IPS-15b (cell line): Measurements from ENCODE around the gene CD300LF.

Experiments
- H3K27me3 ChIP-seq: one replicate; pipeline ENCODE4 v1.6.1; 2013; ENCODE audit warnings: low read length; ENCODE audit not compliant: control insufficient read depth, insufficient read depth
- H3K36me3 ChIP-seq: one replicate; pipeline ENCODE4 v1.6.1; 2013; ENCODE audit warnings: low read length; ENCODE audit not compliant: control insufficient read depth, insufficient read depth
- H3K4me1 ChIP-seq: one replicate; pipeline ENCODE4 v1.6.1; 2013; ENCODE audit warnings: mild to moderate bottlenecking, low read length; ENCODE audit not compliant: control insufficient read depth, insufficient read depth
- H3K4me3 ChIP-seq: one replicate; pipeline ENCODE4 v1.5.1; 2013; ENCODE audit warnings: low read depth, low read length
- H3K9ac ChIP-seq: one replicate; pipeline ENCODE4 v1.6.1; 2013; ENCODE audit warnings: low read depth, mild to moderate bottlenecking, low read length
- H3K9me3 ChIP-seq: one replicate; pipeline ENCODE4 v1.6.1; 2013; ENCODE audit warnings: mild to moderate bottlenecking, low read length; ENCODE audit not compliant: control insufficient read depth, insufficient read depth

The CD300LF gene

DNA sequence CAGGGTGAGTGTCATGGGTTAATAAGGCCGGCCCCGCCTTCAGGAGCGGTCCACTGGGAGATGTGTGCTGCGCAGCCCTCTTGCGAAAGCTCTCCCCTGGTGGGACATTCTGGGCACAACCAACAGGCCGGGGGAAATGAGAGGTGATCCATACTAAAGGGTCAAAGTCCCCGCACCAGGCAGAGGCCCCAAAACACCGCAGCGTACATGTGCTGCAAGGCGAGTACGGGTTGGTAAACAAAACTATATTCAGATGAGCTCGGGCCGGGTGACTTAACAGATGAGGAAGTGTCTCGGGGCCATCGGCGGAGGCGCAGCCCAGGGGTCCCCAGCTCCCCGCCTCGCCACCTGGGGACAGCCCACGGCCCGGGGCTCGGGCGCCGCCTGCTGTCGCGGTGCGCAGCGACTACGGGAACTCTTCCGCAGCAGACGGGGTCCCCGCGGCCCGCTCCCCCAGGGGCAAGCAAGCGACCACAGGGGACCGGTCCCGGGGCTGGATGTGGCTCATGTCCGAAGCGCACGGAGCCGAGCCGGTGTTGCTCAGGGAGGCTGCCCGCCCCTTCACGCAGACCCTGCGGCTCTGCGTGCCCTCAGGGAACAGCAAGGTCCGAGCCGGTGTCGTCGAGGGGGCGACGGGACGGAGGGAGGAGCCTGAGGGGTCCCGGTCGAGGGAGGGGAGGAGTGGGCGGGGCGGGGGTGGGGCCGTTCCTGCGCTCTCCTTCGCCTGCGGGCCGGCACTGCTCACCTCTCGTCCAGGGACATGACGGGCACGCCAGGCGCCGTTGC lies 24.0 kb upstream of the CD300LF start, which contains the start of gene RAB37:
RAB37 (plus strand) TSS at position 744 of the 786 bp plus-strand sequence; CDS start at position 761, 17 bp downstream.
- Histone ChIP-seq H3K27me3 (peaks cover 7% of the 10 kb centered on the region), H3K9me3 (no peaks in the 10 kb centered on the region), H3K4me3 (peak within 1 kb of the TSS; percentile 75), H3K4me1 (peaks cover 6% of the 10 kb centered on the region), H3K36me3 (no peaks in the 10 kb centered on the region), H3K9ac (no peak within 1 kb of the TSS)

DNA sequence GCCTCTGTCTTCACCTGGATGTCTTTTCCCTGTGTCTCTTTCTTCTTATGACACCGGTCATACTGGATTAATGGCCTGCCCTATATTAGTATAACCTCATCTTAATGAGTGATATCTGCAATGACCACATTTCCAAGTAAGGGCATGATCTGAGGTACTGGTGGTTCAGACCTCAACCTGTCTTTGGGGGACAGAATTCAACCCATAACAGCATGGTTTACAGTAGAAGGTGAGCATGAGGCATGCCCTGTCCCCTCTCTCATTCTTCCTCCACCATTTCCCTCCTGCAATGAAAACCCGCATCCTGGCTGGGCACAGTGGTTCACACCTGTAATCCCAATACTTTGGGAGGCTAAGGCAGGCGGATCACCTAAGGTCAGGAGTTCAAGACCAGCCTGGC lies 21.5 kb upstream of the CD300LF start:
- Histone ChIP-seq H3K27me3 (peaks cover 7% of the 10 kb centered on the region), H3K9ac (no peak overlapping the region)

DNA sequence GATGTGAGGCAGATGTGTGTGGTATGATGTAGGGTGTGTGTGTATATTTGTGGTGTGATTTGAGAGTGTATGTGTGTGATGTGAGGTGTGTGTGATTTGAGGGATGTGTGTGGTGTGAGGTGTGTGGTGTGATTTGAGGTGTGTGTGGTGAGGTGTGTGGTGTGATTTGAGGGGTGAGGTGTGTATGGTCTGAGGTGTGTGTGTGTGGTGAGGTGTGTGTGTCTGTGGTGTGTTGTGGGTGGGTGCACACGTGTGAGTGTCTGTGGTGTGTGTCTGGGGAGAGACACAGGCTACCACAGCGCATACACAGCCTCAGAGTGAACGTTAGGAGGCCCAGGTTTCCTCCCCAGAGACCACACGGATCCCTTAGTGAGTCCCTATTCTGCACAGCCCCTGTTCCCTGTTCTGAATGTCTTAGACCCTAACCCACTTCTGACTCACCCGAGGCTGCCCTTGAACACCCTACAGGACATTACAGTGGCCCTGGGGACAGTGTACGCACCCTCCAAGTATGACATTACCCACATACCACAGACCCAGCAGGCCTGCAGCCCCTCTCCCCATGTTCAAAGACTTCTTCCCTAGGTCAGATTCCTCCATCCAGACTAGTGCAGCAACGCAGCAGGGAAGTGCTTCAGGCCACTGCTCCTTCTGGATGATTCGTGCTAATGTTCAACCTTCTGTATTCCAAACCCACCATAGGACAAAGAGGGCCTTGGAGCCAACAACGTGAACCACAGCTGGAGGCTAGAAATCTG lies 20.8 kb upstream of the CD300LF start:
- H3K27me3 ChIP-seq = peaks cover 7% of the 10 kb centered on the region
- no peaks in the 10 kb centered on the region for H3K9me3 ChIP-seq
- peaks cover 6% of the 10 kb centered on the region for H3K4me1 ChIP-seq
- H3K36me3 ChIP-seq = no peaks in the 10 kb centered on the region
- H3K9ac ChIP-seq = no peak overlapping the region
- no peak overlapping the region for H3K4me3 ChIP-seq

More for the DNA sequence above, 21.5 kb upstream of the CD300LF start:
- H3K4me3 ChIP-seq = no peak overlapping the region
- H3K36me3 ChIP-seq = no peaks in the 10 kb centered on the region
- peaks cover 6% of the 10 kb centered on the region for H3K4me1 ChIP-seq
- H3K9me3 ChIP-seq = no peaks in the 10 kb centered on the region

DNA sequence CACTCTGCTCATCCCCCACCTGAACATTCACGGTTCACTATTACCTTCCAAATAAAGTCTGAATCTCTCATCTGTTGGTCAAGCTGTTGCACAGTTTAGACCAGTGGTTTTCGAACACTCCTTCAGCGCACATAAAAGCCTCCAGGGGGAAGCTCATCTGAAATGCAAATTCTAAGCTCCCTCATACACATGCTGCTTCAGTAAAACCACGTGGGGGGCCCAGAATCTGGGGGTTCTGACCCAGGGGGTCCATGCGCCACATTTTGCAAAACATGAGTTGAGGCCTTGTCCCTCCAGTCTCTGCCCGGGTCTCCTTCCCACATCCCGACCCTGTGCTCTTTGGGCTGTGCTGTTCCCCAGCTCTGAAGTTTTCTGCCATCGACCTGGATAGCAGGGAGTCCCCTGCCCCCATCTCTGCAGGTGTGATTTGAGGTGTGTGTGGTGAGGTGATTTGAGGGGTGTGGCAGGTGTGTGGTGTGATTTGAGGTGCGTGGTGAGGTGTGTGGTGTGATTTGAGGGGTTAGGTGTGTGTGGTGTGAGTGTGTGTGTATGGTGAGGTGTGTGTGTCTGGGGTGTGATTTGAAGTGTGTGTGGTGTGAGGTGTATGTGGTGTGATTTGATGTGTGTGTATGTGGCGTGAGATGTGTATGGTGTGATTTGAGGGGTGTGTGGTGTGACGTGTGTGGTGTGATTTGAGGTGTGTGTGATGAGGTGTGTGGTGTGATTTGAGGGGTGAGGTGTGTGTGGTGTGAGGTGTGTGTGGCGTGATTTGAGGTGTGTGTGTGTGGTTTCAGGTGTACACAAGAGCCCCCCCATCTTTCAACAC lies 19.5 kb upstream of the CD300LF start:
- no peak overlapping the region for H3K4me3 ChIP-seq
- no peaks in the 10 kb centered on the region for H3K9me3 ChIP-seq
- no peak overlapping the region for H3K9ac ChIP-seq
- H3K36me3 ChIP-seq = no peaks in the 10 kb centered on the region
- peaks cover 2% of the 10 kb centered on the region for H3K4me1 ChIP-seq
- peaks cover 7% of the 10 kb centered on the region for H3K27me3 ChIP-seq

DNA sequence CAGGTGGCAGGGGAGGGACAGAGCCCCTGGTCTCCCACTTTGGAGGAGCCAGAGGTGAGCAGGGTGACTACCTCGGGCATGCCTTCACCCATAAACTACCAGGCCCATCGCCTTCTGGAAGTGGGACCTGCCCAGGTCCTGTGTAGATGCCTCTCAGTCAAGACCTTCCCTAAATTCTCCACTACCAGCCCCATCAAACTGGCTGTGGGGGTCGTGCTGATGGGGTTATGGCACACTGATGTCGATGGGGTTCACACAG lies 18.6 kb upstream of the CD300LF start:
- H3K4me1 ChIP-seq = peaks cover 2% of the 10 kb centered on the region
- H3K27me3 ChIP-seq = peaks cover 7% of the 10 kb centered on the region
- H3K9ac ChIP-seq = no peak overlapping the region
- no peaks in the 10 kb centered on the region for H3K36me3 ChIP-seq
- no peak overlapping the region for H3K4me3 ChIP-seq
- no peaks in the 10 kb centered on the region for H3K9me3 ChIP-seq

DNA sequence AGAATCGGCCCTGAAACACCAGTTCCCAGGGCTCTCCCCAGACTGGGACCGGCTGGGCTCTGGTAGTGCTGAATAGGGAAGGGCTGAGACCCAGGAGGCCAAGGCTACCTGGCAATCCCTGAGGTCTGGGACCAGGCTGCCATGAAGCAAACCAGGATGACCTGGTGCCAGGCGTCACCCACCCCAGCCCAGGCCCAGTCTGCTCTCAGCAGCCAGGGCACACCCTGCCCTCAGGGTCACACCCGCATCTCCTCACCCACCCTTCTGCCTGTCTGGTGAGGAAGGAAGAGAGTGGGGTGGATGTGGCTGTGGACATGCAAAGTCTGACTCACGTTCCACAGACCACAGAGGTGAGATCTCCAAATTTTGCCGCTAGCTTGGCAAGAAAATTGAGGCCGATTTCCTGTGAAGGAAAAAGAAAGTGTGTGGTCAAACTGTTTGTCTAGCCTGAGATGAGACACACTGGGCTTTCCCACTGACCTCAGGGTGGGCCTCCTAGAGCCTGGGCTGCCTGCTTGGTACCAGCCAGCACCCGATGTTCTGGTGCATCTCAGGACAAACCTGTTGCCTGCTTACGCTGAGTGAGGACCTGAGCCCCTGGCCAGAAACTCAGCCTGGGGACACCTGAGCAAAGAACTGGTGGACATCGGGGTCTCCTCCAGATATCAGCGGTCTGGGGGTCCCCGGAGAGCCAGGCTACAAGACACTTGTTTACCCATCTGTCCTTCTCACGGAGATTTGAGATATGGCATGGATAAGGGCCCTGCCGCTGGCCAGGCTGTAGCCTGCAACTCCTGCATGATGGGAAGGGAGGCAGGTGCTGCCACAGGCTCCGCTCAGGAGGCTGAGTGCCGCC lies 18.0 kb upstream of the CD300LF start:
- H3K9ac ChIP-seq = no peak overlapping the region
- peaks cover 7% of the 10 kb centered on the region for H3K27me3 ChIP-seq
- no peaks in the 10 kb centered on the region for H3K36me3 ChIP-seq
- H3K9me3 ChIP-seq = no peaks in the 10 kb centered on the region
- H3K4me3 ChIP-seq = no peak overlapping the region
- peaks cover 2% of the 10 kb centered on the region for H3K4me1 ChIP-seq

DNA sequence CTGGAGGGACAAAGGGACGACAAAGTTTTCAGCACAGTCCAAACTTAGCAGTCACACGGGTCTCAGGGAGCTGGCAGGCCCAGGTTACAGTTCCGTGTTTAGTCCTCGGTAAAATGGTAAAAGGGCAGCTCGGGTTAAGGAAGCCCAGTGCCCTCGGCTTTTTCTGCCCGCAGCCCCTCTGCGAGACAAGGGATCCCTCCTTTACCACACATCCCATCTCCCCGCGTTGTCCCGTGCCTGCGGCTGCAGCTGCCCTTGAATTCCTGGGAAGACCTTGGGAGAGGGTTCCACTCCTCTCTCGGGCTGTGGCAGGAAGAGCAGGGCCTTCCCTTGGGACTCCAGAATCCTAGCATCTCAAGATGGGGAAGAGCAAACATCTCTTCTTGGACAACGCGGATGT lies 17.1 kb upstream of the CD300LF start:
- no peaks in the 10 kb centered on the region for H3K4me1 ChIP-seq
- H3K9ac ChIP-seq = no peak overlapping the region
- H3K27me3 ChIP-seq = peaks cover 7% of the 10 kb centered on the region
- no peak overlapping the region for H3K4me3 ChIP-seq
- H3K36me3 ChIP-seq = no peaks in the 10 kb centered on the region
- H3K9me3 ChIP-seq = no peaks in the 10 kb centered on the region

DNA sequence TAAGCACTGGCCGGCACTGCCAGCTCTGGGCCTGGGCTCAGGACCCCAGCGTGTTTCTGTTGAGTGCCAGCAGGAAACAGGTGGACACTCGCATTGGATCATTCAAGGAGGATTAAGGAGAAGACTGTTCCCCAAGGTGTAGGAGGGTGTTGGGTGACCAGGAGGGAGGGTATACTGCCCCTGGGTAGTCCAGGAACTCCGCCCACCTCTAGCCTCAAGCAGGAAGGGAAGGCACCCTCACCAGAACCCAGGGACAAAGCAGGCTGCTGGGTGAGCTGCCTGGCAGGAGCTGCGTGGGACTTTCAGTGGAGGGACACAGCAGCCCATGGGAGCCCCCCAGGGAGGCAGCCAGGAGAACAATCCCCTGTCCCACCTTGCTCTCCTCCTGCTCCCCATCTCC lies 16.6 kb upstream of the CD300LF start:
- H3K9me3 ChIP-seq = no peaks in the 10 kb centered on the region
- H3K4me1 ChIP-seq = no peaks in the 10 kb centered on the region
- H3K36me3 ChIP-seq = no peaks in the 10 kb centered on the region
- H3K4me3 ChIP-seq = no peak overlapping the region
- H3K9ac ChIP-seq = no peak overlapping the region
- H3K27me3 ChIP-seq = peaks cover 7% of the 10 kb centered on the region

DNA sequence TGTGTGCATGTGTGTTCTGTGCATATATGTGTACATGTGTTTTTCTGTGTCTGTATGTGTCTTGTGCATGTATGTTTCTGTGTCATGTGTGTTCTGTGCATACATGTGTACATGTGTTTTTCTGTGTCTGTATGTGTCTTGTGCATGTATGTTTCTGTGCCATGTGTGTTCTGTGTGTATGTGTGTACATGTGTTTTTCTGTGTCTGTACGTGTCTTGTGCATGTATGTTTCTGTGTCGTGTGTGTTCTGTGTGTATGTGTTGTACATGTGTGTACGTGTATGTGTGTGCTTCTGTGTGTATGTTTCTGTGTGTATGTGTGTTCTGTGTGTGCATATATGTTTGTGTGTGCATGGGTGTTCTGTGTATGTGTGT lies 16.0 kb upstream of the CD300LF start:
- Histone ChIP-seq H3K4me3 (no peak overlapping the region), H3K9ac (no peak overlapping the region), H3K4me1 (no peaks in the 10 kb centered on the region), H3K36me3 (no peaks in the 10 kb centered on the region), H3K9me3 (no peaks in the 10 kb centered on the region), H3K27me3 (peaks cover 4% of the 10 kb centered on the region)

DNA sequence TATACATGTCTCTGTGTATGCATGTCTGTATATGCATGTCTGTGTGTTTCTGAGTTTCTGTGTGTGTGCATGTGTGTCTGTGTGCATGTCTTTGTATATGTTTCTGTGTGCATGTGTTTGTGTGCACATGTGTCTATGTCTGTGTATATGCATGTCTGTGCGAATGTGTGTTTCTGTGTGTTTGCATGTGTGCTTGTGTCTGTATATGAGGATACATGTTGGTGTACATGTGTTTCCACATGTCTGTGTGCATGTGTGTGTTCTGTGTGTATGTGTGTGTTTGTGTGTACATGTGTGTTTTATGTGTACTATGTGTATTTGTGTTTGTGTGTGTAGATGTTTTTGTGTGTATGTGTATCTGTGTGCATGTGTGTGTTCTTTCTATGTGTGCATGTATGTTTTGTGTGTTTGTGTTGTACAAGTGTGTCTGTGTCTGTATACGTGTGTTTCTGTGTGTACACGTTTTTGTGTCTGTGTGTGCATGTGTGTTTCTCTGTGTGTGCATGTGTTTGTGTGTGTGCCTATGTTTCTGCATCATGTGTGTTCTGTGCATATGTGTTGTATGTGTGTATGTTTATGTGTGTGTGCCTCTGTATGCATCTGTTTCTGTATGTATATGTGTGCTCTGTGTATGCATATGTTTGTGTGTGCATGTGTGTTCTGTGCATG lies 15.4 kb upstream of the CD300LF start:
- H3K4me3 ChIP-seq = no peak overlapping the region
- H3K36me3 ChIP-seq = no peaks in the 10 kb centered on the region
- H3K4me1 ChIP-seq = no peaks in the 10 kb centered on the region
- no peaks in the 10 kb centered on the region for H3K9me3 ChIP-seq
- peaks cover 1% of the 10 kb centered on the region for H3K27me3 ChIP-seq
- H3K9ac ChIP-seq = no peak overlapping the region

DNA sequence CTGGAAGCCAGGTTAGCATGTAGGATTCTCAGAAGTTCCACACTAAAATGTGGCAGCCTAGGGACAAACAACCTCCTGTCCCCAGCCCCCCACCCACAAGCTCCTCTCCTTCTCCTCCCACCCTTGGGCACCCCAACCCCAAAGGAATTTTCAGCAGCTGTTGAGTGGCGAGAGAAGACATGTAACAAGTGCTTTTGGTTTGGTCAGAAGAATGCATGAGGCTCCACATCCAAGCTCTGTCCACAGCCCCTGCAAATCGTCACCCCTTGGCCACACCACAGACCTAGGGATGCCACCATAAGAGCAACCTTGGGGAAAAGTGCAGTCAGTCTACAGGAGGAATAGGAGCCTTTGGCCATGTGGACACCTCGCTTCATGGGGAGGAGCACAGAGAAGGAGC lies 12.4 kb upstream of the CD300LF start:
- H3K9me3 ChIP-seq = no peaks in the 10 kb centered on the region
- no peaks in the 10 kb centered on the region for H3K4me1 ChIP-seq
- H3K36me3 ChIP-seq = no peaks in the 10 kb centered on the region
- no peak overlapping the region for H3K9ac ChIP-seq
- H3K27me3 ChIP-seq = no peaks in the 10 kb centered on the region
- no peak overlapping the region for H3K4me3 ChIP-seq
